HK-2 (cell line): ENCODE results near the gene TLE5.
"Not testable (repeated sequence)": the region's sequence is repeated elsewhere in the genome, so short reads cannot be mapped to it uniquely, and the experiment has no call there.

Experiments used
- DNase-seq: peaks from one replicate; pipeline ENCODE4 v3.0.0-alpha.2; 2018; ENCODE audit not compliant: unreplicated experiment

TLE5 gene

DNA sequence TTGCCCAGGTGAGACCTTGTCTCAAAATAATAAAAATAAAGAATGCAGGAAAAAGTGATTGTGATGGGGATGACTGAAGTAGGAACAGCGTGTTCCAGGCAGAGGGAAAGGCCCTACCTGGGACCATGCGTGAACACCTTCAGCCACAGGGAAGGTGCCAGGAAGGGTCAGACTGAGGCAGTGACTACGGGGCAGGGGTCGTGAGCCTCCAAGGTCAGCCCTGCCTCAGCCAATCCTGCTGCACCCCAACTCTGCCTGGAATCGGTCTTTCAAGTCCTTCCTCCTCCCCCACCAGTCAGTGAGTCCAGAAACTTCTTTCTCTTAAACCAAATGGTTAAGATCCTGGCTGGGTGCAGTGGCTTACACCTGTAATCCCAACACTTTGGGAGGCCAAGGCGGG, 17.1 kb downstream of the TLE5 start:
- no peak for DNase-seq

DNA sequence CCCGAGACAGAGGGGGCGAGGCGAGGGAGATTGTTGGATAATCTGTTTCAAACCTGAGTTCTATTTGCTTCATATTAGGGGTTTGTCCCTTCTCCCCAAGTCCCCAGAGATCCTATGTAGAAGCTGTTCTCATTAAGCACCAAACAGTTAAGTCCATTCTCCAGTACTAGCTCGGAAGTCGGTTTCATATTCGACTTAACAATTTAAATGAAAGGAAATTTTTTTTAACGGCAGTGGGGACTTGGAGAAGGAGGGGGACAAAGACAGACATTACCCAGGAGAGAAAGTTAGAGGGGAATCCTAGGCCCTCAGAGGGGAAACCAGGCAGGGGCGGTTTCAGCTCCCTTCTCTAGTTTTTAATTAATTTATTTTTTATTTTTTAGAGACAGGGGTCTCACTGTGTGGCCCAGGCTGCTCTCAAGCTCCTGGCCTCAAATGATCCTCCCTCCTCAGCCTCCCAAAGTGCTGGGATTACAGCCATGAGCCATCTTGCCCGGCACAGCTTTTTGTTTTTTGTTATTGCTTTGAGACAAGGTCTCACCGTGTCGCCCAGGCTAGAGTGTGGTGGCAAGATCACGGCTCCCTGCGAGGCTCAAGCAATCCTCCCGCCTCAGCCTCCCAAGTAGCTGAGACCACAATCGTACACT, 19.6 kb downstream of the TLE5 start:
- DNase-seq, result no peak

DNA sequence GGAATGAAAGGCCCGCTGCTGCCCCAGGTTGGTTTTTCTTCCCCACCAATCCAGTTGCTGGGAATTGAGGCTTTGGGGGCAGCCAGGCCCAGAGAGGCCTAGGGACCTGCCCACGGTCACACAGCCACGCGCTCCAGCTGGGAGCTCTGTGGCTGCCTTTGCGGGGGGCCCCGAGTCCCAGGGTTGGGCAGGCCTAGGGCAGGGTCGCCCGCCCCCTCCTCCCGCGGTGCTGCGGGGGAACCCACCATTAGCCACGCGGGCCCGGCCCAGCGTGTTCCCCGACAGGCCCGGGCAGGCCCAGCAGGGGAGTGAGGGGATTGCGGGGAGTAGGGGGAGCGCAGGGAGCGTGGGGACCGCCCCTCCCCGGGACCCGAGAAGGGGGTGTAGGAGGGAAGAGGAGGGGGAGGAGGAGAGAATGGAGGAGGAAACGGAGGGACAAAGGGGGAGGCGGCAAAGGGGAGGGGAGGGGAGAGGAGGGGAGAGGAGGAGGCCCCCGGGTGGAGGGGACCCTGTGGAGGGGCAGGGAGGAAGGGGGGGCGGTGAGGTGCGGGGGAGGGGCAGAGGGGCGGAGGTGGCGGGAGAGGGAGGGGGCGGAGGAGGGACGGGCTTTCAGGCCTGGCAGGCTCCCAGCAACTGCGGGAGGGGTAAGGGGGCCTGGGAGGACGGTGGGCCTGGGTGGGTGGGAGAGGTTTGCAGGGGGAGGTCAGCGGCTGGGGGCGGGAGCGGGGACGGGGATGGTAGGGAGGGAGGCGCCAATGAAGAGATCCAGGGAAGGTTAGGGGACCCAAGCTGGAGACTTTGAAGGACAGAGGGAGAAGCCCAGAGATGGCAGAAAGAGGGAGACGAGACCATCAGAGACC, 20.3 kb downstream of the TLE5 start:
- no peak for DNase-seq

DNA sequence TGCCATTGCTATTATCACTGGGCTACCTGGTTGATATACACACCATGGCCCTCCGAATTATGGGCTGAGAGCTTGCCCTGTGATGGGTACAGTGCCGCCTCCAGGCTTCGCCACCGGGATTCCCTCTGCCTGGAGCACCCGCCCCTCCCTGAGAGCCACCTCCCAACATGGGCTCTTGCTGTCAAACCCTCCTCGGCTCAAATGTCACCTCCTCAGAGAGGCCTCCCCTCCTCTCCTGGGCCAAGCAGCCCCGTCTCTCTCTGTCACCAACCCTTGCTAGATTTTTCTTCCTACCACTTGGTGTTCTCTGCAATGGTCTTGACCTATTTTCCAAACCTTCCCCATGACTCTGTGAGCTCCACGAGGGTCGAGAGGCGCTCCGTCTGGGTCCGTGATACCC, 21.0 kb downstream of the TLE5 start:
- no peak for DNase-seq

DNA sequence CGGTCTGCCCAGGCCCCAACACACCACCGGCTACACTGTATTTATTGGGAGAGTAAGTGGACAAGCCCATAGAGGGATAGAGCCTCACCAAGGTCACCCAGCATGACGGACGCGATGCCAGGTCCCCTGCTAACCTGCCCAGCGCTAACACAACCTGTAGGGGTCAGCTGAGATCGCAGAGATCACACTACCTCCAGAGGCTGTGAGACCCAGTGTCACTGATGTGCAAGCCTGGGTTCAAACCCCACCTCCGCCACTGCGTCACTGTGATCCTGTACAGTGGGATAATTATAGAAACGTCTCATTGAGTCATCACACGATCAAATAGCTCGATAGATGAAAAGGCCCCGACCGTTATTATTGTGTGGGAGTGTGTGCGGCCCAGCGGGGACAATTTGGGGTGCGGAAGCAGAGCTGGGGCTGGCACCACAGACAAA, 22.6 kb downstream of the TLE5 start:
- no peak for DNase-seq

DNA sequence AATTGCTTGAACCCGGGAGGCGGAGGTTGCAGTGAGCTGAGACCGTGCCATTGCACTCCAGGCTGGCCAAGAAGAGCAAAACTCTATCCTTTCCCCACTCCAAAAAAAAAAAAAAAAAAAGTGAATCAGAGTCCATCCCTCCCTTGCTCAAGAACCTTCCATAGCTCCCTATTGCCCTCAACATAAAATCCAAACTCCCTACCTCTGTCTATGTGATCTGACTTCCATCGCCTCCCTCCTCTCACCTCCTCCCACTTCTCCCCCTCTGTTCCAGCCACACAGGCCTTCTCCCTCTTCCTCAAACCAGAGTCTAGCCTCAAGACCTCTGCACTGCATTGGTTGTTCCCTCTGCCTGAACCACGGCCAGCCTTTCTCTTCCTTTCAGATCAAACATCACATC, 23.2 kb downstream of the TLE5 start:
- DNase-seq, result no peak

DNA sequence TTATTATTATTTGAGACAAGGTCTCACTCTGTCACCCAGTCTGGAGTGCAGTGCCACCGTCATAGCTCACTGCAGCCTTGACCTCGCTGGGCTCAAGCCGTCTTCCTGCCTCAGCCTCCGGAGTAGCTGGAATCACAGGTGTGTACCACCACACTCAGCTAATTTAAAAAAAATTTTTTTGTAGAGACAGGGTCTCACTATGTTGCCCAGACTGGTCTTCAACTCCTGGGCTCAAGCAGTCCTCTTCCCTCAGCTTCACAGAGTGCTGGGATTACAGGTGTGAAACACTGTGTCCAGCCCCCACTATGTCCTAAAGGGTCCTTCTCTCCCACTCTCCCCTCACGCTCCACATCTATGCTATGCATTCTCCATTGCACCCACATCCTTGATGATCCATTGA, 24.1 kb downstream of the TLE5 start:
- DNase-seq, result no peak

DNA sequence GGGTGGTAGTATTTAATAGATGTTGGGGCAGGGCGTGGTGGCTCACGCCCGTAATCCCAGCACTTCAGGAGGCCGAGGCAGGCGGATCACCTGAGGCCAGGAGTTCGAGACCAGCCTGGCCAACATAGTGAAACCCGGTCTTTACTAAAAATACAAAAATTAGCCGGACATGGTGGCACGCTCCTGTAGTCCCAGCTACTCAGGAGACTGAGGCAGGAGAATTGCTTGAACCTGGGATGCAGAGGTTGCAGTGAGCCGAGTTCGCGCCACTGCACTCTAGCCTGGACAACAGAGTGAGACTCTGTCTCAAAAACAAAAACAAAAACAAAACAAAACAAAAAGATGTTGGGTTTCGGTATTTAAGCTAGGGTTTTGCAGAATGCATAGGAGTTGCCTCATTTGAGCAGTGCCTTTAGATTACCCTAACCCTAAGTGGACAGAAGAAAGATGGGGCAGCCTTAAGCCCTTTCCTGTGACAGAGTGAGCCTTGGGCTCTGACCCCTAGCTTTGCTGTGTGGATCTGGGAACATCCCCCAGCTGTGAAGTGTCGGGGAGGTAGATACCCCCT, 25.2 kb downstream of the TLE5 start:
- not testable (repeated sequence) for DNase-seq

DNA sequence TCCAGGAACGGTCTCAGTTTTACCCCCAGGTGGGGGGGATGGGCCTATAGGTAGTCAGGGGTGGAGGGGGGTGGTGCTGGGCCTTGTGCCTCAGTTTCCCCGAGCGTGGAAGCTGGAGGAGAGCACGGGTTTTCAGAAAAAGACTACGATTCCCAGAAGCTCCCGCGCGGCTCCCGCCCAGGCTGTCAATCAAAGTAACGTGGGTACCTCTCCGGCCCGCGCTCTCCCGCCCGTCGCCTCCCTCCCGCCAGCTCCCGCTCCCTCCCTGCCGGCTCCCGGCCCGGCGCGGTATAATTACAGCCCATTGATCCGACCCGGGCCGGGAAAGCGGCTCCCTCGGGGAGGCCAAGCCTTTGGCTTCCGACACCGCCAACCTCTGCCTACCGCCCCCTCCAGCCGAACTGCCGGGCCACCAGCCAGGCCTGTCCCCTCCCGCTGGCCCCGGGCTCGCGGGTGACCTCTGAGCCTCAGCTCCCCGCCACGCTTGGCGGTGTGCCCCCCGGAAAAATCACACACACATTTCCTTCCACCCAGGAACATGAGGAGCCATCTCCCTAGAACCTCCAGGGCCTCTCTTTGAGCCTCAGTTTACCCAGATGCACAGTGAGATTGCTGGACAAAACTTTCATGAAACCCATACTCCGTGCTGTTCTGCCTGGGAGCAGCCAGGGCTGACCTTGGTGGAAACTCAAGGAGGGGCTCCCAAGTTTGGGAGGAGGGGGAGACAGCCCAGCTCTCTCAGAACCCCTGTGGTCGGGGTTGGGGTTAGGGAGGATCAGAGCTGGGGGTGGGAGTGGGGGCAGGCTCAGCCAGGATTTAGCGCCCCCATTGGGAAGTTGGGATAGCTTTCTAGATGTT, 25.9 kb downstream of the TLE5 start:
- DNase-seq, result peak; percentile 92

DNA sequence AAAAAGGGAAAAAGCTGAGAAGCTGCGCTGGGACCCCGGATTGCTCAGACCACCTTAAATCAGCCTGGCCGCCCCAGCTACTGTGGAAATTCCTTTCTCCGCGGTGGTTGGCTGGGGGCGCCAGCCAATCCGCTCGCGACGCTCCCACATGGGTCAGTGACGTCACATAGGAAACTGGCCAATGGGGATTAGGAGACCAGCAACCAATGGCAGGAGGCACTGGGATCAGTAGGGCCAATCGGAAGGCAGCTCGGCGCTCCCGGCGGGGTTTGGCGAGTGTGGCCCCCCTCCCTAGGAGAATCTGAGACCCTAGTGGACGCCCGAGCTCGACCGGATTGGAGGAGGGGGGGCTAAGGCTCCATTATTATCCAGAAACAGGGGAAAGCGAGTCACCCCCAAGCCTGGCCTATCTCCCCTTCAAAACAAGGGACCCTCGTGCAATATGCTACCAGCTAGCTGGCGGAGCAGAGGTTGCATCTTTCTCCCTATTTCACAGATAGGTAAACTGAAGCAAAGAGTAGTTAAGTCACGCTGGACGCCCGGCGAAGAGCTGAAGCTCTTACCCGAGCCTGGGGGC, 26.7 kb downstream of the TLE5 start:
- DNase-seq, result peak; percentile 97

DNA sequence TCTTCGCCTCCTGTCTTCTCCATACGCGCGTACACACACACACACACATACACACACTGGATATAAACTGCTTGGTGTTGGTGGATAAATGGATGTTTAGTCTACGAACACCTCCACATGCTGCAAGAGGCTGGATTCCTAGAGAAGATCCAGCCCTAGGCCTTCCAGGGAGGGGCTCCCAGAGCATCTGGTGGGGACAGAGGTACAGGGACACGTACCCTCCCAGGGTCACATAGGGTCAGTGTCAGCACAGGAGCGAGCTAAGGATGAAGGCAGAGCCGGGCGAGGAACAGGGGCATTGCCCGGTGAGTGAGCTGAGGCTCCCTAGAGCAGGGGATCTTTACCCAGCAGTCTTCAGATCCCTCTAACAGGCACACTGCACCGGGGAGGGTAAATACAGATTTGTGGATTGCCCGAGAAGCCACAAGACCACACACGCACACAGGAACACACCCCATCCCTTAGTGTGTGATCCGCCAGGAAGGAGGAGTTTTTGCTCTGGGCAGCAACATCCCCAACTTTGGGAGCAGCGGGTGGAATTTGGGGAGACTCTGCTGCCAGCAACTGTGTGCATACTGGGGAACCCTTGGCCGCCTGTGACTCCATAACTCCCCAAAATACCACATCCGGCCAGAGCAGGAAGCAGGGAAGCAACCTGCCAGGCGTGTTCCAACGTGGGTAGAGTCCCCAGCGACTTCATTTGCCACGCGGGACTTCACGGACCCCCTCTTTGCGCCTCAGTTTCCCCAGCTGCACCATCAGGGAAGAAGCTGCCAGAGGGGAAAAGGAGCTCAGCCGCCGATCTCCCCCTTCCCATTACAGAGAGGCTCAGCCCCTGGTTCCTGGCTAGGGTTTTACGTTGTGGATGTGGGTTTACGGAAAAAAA, 27.4 kb downstream of the TLE5 start:
- peak; percentile 44 for DNase-seq

DNA sequence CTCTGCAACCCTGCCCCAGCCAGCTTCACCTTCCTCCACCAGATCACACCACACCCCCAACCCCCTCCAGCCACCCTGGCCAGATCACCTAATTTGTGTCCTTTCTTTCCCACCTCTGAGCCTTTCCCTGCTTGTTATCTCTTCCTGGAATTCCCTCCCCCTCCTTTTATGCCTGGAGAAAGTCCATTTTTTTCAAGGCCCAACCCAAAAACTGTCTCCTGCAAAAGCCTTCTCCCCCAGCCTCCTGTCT, 28.0 kb downstream of the TLE5 start:
- DNase-seq, result no peak

DNA sequence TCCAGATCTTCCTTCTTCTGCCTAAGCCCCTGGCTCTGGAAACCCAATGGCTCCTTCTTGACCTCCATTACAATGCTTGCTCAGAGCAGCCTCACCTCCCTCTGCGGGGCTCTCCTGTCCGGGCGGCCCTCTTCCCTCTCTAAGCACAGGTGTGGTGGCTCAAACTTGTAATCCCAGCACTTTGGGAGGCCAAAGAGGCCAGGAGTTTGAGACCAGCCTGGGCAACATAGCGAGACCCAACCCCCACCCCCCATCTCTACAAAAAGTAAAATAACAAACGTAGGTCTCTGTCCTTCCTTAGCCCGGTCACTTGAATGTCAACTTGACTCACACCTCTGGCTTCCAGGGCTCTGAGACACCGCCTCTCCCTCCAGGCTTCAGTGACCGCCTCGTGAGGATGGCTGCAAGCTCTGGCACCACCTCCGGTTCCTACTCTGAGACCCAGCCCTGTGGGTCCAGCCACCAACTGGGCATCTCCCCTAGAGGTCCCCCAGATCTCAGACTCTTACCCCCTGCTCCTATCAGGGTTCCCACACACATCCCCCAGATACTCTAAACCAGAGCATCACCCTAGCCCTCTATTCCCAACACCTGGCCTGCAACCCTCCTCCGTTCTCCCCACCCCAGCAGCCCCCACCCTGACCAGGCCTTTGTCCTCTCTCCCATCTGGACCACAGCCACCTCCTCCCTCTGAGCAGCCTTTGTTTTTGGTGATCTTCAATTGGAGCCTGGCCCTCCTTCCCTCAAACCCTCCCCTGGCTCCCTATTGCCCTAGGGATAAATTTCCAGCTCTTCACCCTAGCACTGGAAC, 28.5 kb downstream of the TLE5 start:
- peak; percentile 31 for DNase-seq

DNA sequence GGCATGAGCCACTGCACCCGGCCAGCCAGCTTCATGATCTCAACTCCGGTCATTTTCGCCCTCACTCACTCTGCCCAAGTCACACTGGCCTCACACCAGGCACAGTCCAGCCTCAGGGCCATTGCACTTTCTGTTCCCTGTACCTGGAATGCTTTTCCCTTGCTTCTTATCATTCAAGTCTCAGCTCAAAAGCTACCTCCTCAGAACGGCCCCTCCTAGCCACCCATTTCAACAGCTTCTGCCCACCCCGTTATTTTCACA, 30.8 kb downstream of the TLE5 start:
- DNase-seq, result no peak

DNA sequence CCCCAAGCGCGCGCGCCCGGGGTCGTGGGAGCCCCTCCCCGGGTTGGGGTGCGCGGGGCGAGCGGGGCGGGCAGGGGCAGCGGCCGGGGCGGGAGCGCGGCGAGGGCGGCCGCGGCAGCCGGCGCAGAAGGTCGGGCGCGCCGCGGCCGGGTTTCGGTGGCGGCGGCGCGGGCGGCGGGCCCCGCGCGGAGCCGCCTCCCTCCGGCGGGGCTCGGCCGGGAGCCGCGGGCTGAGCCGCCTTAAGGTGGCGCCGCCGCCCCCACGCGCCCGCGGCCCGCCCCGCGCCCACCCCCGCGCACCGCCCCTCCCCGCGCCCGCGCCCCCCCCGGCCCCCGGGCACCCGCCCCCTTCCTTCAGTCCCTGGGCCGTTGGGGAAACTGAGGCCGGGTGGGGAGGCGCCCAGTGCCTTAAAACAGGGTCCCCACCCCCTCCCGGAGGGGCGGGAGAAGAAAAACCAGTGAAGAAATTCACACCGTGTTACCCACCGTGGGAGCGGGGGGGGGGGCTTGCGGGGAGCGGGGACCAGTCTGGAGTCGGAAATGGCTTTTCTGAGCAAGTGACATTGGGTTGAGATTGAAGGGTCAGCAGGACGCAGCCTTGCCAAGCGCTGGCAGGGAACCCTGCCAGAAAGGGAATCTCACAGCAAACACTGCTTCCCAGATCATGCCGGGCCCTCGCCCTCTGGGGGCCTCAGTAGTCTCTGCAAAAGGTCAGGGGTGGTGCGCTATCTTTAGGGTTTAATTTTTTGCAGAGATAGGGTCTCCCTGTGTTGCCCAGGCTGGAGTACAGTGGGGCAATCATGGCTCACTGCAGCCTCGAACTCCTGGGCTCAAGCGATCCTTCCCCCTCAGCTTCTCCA, 33.0 kb downstream of the TLE5 start, which contains the start of gene TLE2:
TSS of gene TLE2 (minus strand) at position 216 of the 859 bp plus-strand sequence. CDS start 376 bp downstream, outside the sequence.
- DNase-seq, result no peak

DNA sequence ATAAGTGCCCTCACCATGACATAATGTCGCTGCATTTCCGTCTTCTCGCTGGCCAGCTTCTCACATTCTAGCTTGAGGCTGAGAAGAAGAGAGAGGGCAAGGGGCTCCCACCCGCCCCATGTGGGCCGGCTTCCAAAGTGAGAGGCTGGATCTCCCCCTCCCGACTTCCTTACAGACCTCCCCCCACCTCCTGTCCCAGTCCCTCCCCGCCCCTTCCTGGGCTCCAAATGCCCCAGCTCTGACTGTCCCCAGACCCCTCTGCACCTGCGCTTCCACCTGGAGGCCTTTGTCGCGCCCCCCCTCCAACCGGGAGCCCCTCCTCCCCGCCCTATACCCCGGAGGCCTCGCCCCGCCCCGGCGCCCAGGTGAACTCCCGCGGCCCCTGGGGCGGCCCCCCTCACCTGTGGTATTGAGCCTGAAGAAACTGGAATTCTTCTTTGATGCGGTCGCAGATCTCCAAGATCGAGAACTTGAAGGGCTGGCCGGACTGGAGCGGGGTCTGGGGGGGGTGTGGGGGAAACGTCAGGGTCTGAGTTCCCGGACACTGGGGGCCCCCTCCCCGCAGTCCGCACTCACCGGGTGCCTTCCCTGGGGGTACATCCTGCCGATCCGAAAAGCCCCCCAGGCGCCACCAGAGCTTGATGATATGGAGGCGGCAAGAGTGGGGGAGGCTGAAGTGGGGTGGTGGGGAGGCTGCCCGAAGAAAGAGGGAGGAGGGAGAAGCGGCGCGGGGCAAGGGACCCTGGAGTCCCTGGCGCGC, 33.8 kb downstream of the TLE5 start:
- DNase-seq, result no peak

DNA sequence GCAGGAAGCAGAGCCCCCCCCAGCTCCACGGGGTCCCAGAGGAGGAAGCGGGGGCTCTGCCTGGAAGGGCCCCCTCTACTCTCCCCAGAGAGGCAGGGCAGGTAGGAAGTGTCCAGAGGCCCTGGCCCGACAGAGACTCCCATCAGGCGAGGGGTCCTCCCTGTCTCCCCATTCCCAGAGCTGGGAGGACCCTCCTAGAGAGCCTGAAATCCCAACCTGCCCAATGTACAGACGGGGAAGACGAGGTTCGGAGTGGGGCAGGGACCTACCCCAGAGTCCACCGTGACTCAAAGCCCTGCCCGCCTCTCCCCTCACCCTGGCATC, 34.4 kb downstream of the TLE5 start:
- DNase-seq, result no peak

DNA sequence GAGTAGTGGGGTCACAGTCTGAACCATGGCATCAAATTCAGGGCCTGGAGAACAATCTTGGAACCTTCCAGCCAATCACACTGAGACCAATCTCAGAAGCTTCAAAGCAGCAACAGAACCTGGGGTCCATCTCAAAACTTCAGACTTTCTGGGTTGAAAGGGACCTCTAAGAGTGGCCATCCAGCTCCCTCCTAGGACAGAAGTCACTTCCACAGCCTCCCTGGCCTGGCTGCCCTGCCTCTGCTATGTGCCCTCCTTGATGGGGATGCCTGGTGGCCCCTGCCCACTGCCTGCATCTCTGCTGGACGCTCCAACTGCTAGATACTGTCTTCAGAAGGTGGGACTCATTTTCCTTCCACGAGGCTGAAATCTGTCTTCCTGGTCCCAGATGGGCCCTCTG, 35.0 kb downstream of the TLE5 start:
- no peak for DNase-seq

DNA sequence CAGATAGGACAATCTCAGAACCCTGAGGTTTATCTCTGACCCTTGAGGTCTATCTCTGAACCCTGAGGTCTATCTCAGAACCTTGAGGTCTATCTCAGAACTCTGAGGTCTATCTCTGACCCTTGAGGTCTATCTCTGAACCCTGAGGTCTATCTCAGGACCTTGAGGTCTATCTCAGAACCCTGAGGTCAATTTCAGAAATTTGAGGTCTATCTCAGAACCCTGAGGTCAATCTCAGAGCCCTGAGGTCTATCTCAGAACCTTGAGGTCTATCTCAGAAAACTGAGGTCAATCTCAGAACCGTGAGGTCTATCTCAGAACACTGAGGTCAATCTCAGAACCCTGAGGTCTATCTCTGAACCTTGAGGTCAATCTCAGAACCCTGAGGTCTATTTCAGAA, 35.5 kb downstream of the TLE5 start:
- no peak for DNase-seq
